Measurements from ENCODE around the gene MGMT. TPM values are rescaled to one million over a fixed set of nuclear protein-coding genes. Genes with fewer than 3 reads are reported as not detected.

The MGMT gene
- total and polyA plus RNA-seq, 2 donors (not counting 1 experiment from before 2014, with no cell fraction given): 1.9 to 29.1 TPM

- Histone ChIP-seq H4K20me1 (ENCODE audit: control insufficient read depth, extremely low read depth, insufficient read depth, low read length) (no peaks in the 10 kb centered on the region), H3K27ac (ENCODE audit: insufficient read depth, low read length) (peak overlapping the region; percentile 51), H3K9me3 (ENCODE audit: control insufficient read depth, insufficient read depth, low read depth, low read length) (no peaks in the 10 kb centered on the region), H3K4me3 (replicated peaks in 1 of 4; ENCODE audit: control extremely low read depth in 1 of 4, insufficient read depth in 1 of 4, low read depth in 3 of 4, low read length in 4 of 4) (peak overlapping the region; percentile 65 to 72 (median 70)), H3K9ac (ENCODE audit: insufficient read depth, low read length) (no peak overlapping the region), H3K4me2 (ENCODE audit: extremely low read depth, insufficient read depth, low read length) (peak overlapping the region; percentile 82), H2AFZ (ENCODE audit: low read length) (peak overlapping the region; percentile 55), H3K36me3 (ENCODE audit: control insufficient read depth, insufficient read depth, low read length) (peaks cover 2% of the 10 kb centered on the region), H3K27me3 (ENCODE audit: control insufficient read depth, insufficient read depth, low read length) (no peaks in the 10 kb centered on the region), H3K79me2 (ENCODE audit: control insufficient read depth, insufficient read depth, low read length) (no peaks in the 10 kb centered on the region), H3K4me1 (ENCODE audit: control insufficient read depth, extremely low read depth, insufficient read depth, low read length) (no peaks in the 10 kb centered on the region)
- DNase-seq (ENCODE audit: low read depth in 2 of 2): peak in 1 of 2 donors; percentile 27
- no peak for TF ChIP-seq CTCF (conservative IDR thresholded peaks at IDR 0.05 in 1 of 2, IDR thresholded peaks at IDR 0.05 in 1 of 2; ENCODE audit: low read depth in 1 of 2, low read length in 2 of 2)
- TF ChIP-seq EZH2 (IDR thresholded peaks at IDR 0.05; ENCODE audit: low read length, missing control alignments): no peak
These were observed 471 bp downstream of the MGMT start for GRCh38 chr10:129467359-129468064.

GRCh38 chr10:129468187-129468586, 1.1 kb downstream of the MGMT start:
- H3K4me1 ChIP-seq (ENCODE audit: control insufficient read depth, extremely low read depth, insufficient read depth, low read length): no peaks in the 10 kb centered on the region
- DNase-seq (ENCODE audit: low read depth in 2 of 2): no peak
- TF ChIP-seq CTCF (conservative IDR thresholded peaks at IDR 0.05 in 1 of 2, IDR thresholded peaks at IDR 0.05 in 1 of 2; ENCODE audit: low read depth in 1 of 2, low read length in 2 of 2): no peak
- no peak for TF ChIP-seq EZH2 (IDR thresholded peaks at IDR 0.05; ENCODE audit: low read length, missing control alignments)
- no peak overlapping the region for H2AFZ ChIP-seq (ENCODE audit: low read length)
- H3K27me3 ChIP-seq (ENCODE audit: control insufficient read depth, insufficient read depth, low read length): no peaks in the 10 kb centered on the region
- no peaks in the 10 kb centered on the region for H3K9me3 ChIP-seq (ENCODE audit: control insufficient read depth, insufficient read depth, low read depth, low read length)
- peak overlapping the region; percentile 82 for H3K4me2 ChIP-seq (ENCODE audit: extremely low read depth, insufficient read depth, low read length)
- no peak overlapping the region for H3K4me3 ChIP-seq (replicated peaks in 1 of 4; ENCODE audit: control extremely low read depth in 1 of 4, insufficient read depth in 1 of 4, low read depth in 3 of 4, low read length in 4 of 4)
- no peaks in the 10 kb centered on the region for H3K79me2 ChIP-seq (ENCODE audit: control insufficient read depth, insufficient read depth, low read length)
- H4K20me1 ChIP-seq (ENCODE audit: control insufficient read depth, extremely low read depth, insufficient read depth, low read length): no peaks in the 10 kb centered on the region
- no peak overlapping the region for H3K27ac ChIP-seq (ENCODE audit: insufficient read depth, low read length)
- H3K9ac ChIP-seq (ENCODE audit: insufficient read depth, low read length): no peak overlapping the region
- peaks cover 2% of the 10 kb centered on the region for H3K36me3 ChIP-seq (ENCODE audit: control insufficient read depth, insufficient read depth, low read length)

- TF ChIP-seq CTCF (conservative IDR thresholded peaks at IDR 0.05 in 1 of 2, IDR thresholded peaks at IDR 0.05 in 1 of 2; ENCODE audit: low read depth in 1 of 2, low read length in 2 of 2): no peak
- no peak for TF ChIP-seq EZH2 (IDR thresholded peaks at IDR 0.05; ENCODE audit: low read length, missing control alignments)
- H3K27me3 ChIP-seq (ENCODE audit: control insufficient read depth, insufficient read depth, low read length): no peaks in the 10 kb centered on the region
- H3K4me1 ChIP-seq (ENCODE audit: control insufficient read depth, extremely low read depth, insufficient read depth, low read length): no peaks in the 10 kb centered on the region
- no peak for DNase-seq (ENCODE audit: low read depth in 2 of 2)
- no peak overlapping the region for H3K4me2 ChIP-seq (ENCODE audit: extremely low read depth, insufficient read depth, low read length)
- no peak overlapping the region for H3K4me3 ChIP-seq (replicated peaks in 1 of 4; ENCODE audit: control extremely low read depth in 1 of 4, insufficient read depth in 1 of 4, low read depth in 3 of 4, low read length in 4 of 4)
- H3K9ac ChIP-seq (ENCODE audit: insufficient read depth, low read length): no peak overlapping the region
- no peak overlapping the region for H2AFZ ChIP-seq (ENCODE audit: low read length)
- no peaks in the 10 kb centered on the region for H3K9me3 ChIP-seq (ENCODE audit: control insufficient read depth, insufficient read depth, low read depth, low read length)
- H3K36me3 ChIP-seq (ENCODE audit: control insufficient read depth, insufficient read depth, low read length): peaks cover 2% of the 10 kb centered on the region
- no peaks in the 10 kb centered on the region for H4K20me1 ChIP-seq (ENCODE audit: control insufficient read depth, extremely low read depth, insufficient read depth, low read length)
- no peak overlapping the region for H3K27ac ChIP-seq (ENCODE audit: insufficient read depth, low read length)
- H3K79me2 ChIP-seq (ENCODE audit: control insufficient read depth, insufficient read depth, low read length): no peaks in the 10 kb centered on the region
These were observed 3.2 kb downstream of the MGMT start for GRCh38 chr10:129470103-129470851.

Data from fibroblast of lung (primary cell).